Erythroblast (primary cell): ENCODE results near the gene THUMPD2.

Source experiments
- GATA1 ChIP-seq: IDR thresholded peaks from 2 replicates; pipeline ENCODE4 v1.6.1; 2011; ENCODE audit warnings: low read depth, mild to moderate bottlenecking, control low read depth, low read length, moderate library complexity
- POLR2A ChIP-seq: IDR thresholded peaks from 2 replicates; pipeline ENCODE4 v1.6.1; 2011; ENCODE audit warnings: mild to moderate bottlenecking, low read length

DNA sequence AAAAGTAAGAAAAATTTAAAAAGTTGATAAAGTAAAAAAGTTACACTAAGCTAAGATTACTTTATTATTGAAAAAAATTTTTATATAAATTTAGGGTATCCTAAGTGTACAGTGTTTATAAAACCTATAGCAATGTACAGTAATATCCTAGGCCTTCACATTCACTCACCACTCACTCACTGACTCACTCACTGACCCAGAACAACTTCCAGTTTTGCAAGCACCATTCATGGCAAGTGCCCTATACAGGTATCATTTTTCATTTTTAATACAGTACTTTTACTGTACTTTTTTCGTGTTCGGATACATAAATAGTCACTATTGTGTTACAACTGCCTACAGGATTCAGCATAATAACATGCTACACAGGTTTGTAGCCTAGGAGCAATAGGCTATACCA is 8.9 kb upstream of the THUMPD2 start:
- no peak for TF ChIP-seq POLR2A
- no peak for TF ChIP-seq GATA1
